GM18907 (cell line): Measurements from ENCODE around the gene AEN.

Source experiments
- ATAC-seq: cut with Tn5 transposase; IDR thresholded peaks from one replicate; pipeline ENCODE4 v1.9.1; 2021; ENCODE audit warnings: mild to moderate bottlenecking, moderate library complexity; ENCODE audit not compliant: unreplicated experiment

AEN gene, protein sequence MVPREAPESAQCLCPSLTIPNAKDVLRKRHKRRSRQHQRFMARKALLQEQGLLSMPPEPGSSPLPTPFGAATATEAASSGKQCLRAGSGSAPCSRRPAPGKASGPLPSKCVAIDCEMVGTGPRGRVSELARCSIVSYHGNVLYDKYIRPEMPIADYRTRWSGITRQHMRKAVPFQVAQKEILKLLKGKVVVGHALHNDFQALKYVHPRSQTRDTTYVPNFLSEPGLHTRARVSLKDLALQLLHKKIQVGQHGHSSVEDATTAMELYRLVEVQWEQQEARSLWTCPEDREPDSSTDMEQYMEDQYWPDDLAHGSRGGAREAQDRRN

DNA sequence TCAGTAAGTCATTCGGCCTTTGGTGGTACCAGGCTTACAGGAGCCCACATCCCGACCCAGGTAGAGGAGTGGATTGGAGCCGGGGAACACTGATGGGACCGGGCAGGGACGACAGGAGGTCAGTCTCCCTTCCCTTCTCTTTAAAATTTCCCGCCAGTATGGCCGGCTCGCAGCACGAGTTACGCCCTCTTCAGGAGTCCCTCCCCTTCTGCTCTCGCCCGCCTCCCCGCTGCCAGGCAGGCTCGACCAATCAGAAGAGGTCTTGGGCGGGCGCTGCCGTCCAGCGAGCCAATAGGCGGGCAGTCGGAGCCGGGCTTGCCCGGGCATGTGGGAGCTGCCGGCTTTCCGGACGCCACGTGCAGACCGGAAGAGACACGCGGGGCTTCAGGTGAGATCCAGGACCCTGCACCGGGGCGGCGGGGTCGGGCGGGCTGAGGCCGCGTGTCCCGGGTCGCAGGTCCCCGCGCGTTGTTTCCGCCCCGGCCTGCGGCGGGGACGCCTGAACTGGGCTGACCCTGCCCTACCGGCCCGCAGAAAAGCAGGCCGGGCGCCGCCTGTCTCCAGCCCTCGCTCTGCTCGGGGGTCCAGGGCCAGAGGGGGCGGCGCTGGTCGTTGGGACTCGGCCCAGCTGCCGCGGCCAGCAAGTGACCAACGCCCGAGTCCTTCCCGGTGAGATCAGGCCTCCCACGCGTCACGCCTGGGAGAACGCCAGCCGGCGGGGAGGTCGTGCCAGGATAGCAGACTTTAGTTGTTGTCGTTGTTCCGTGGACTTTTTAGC lies at the start of gene AEN:
Gene AEN (plus strand): TSS at position 346 of the 778 bp plus-strand sequence. CDS start 4,870 bp downstream, outside the sequence.
- ATAC-seq: peak; percentile 96

DNA sequence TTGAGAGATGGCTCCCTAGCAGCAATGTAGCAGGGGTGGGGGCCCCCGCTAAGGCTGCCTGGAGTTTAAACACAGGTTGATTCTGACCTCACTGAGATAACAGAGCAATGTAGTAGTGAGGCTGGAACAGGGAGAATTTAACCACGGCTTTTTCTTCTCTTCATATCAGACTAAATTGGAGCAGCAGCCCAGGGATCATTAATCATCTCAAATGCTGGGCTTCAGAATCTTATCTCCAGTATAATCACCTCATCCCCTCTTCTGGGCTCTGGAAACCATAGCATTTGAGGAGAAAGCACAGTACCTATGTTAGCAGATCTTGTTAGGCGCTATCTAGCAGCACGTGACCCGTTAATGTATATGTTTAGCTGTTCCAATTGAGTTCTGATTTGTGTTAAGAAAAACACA lies 49.3 kb upstream of the AEN start:
- ATAC-seq: no peak

DNA sequence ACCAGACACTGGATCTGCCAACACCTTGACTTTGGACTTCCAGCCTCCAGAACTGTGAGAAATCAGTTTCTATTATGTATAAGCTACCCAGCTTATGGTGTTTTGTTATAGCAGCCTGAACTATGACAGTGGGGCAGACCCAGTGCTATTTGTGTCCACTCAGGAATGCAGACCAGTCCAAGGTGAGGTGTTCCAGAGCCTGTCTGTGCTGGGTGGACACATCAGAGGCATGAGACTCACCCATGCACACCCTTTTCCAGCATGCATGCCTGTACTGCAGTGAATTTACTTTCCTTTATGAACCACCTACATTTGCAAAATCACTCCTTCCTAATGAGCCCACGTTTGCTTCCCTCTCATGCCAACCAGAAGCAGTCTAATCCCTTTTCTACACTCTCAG lies 47.1 kb upstream of the AEN start:
- no peak for ATAC-seq

DNA sequence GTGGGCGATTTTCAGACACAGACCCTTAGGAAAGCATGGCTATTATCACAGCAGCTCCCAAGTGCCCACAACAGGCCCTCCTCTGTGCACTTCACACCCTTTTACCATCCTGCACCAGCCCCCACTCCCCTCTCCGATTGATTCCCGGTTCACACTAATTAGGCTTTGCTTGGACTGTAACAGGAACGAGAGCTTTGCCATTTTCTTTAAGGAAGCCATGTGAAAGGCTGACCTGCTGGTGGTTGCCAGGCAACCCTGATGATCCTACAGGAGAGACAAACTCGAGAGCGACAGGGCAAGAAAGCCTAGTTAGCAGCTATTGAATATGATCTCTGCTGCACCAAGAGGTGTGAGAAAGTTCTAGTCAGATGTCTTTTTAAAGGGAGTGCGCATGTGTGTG lies 46.5 kb upstream of the AEN start:
- ATAC-seq: no peak

DNA sequence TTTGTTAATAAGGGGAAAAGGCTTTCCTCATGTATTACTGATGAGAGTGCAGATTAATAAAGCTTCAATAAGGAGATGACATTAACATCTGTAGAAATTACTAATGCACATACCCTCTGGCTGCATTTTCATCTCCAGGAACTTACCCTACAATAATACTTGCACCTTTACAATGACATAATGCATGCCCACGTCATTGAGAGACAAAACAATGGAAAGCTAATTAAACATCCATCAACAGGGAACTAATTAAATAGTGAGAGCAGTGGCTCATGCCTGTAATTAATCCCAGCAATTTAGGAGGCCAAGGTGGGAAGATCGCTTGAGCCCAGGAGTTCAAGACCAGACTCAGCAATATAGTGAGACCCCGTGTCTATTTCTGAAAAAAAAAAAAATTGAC lies 41.8 kb upstream of the AEN start:
- ATAC-seq: no peak

DNA sequence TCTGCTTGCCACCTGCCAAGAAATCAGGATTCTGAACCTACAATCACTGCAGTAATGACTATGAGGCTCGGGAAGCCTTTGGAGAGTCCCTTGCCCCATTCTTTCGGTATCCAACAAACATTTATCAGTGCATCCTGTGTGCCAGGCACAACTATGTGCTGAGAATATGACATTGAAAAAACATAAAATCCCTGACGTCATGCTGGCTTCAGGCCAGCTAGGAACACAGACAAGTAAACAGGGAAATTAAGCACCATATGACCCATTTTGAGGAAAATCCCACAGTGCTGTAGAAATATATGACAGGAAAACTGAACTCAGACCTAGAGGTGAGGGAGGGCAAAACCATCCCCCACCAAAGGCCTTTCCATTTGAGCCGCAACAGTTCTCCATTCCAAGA lies 40.6 kb upstream of the AEN start:
- ATAC-seq: no peak

DNA sequence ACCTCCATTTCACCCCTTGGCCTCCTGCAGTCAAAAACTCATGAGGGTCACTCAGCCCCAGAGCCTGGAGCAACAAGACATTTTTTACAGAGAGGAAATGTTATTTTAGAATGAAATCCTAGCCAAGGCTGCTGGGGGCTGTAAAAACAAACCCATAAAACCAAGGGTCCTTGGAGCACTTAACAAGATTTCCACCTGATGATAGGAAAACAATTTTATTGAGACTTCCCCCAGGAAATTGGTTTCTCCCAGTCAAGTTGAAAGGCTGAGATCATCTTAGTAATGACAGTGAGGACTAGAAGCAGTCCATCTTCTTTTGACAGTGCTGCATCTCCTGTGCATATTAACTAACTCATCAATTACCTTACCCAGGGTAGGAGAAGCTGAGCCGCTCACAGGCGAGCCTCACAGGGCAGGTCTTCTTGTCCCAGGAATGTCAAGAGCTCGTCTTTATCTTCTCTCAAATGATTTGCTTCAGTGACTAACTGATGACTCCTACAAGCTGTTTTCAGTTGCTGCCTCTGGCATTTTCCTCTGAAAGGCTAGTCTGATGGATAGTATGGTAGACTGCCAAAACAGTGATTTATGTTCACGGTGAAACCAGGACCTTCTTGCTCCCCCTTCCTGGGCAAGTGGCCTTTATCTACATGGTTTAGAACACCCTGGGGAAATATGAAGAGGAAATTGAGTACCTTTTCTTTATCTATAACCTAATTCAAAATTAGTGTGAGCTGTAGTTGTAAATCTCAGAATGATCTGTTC lies 34.6 kb upstream of the AEN start:
- ATAC-seq: no peak

DNA sequence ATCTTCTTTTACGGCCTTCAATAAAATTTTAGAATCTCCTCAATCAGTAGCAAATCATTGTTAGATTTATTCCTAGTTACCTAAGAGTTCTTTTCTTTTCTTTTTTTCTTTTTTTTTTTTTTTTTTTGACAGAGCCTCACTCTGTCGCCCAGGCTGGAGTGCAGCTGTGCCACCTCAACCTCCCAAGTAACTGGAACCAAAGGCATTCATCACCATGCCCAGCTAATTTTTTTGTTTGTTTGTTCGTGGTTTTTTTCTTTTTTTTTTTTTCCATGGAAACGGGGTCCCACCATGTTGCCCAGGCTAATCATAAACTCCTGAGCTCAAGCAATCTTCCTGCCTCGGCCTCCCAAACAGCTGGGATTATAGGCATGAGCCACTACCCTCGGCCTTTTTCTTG lies 30.4 kb upstream of the AEN start:
- ATAC-seq: no peak

DNA sequence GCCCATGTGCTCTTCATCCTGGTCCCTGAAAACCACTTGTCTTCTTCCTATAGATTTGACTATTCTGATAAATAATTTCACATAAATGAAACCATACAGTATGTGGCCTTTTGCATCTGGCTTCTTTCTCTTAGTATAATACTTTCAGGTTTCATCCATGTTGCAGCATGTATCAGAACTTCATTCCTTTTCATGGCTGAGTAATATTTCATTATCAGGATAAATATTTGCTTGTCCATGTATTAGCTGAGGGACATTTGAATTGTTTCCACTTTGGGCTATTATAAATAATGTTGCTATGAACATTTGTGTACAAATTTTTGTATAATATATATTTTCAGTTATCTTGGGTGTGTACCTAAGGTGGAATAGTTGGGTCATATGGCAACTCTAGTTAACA lies 29.8 kb upstream of the AEN start:
- no peak for ATAC-seq

DNA sequence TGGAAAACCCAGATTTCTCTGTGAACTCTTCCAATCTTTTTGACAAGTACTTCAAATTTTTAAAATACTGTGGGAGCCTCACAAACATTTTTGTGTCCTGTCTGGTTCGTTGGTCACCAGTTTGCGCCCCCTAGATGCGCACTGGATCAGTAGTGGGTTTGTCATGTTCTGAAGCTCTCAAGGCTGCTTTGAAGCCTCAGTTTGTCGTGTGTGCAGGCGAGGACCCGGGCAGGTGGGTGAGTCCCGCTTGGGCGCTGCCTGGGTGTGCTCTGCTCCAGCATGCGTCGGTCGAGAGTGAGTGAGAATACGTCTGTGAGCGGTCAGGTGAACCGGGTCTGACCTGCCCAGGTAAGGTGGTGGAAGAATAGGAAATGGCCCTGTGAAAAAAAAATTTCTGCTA lies 17.3 kb upstream of the AEN start:
- no peak for ATAC-seq

DNA sequence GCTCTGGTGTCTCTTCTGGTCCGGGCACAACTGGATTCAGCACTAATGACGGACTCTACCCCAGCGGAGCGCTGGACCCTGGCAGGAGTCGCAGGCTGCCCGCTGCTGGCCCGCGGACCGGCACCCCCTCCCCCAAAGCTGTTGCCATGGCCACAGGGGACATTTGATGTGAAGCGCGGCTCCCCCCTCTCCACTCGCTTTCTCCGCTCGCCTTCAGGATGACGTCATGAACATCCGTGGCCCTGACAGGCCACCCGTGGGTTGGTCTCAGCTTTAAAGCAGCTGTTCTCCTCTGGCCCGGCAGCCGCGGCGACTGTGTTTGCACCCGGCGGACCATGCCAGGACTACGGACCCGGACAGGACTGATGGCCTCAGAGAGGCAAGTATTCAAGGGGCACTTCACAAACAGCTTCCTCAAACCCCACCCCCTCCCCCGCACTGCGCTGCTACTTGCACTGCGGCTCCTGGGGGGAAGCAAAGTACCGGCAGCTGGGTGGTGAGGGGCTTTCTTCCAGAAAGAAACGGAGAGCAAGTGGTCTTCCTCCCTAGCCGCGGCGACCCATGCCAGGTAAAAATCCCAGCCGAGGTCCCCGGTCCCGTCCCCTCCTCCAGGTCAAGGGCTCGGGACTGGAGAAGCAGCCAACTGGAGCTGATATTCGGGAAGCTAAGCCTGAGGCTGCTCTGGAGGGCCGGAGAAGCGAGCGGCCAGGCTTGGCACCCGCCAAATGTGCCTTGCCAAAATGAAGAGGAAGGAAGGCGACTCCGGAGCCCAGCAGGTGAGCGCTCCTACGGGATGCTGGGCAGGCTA lies 16.6 kb upstream of the AEN start:
- ATAC-seq: no peak

DNA sequence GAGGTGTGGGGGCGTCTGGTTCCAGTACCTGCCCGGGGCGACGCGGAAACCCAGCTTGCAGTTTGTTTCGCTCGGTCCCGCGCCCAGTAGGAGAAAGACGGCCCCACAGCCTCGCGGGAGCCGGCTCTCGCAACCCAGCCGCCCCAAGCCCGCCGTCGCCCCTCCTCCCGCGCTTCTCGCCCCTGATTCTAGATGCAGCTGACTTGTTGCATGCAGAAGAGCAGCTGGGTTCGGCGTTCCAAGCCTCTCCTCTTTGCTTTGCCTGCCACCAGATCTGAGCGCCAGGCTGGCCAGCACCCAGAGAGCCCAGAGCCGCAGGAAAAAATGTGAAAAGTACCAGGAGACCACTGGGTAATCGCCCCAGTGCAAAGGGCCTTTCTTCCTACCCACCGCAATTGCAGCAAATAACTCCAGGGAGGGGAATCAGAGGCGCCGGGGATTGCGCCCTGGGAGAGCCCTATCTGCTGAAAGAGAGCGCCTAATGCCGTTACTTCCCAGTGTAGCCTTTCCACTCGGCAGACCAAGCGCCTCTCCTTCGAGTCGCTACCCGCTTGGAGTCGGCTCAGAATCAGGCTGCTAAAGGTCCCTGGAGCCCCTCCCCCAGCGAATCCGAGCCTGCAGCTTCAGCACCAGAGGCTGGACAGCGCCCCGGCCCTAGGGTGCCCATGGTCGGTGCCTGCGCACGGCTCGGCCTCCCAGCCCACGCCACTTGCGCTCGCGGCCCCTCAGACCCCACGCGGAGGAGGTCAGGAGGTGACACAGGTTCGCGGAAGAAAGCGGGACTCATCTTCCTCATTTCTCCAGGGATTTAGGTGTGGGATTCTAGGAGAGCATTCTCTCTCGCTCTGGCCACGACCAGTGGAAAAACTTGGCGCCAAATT lies 15.7 kb upstream of the AEN start:
- ATAC-seq: no peak

DNA sequence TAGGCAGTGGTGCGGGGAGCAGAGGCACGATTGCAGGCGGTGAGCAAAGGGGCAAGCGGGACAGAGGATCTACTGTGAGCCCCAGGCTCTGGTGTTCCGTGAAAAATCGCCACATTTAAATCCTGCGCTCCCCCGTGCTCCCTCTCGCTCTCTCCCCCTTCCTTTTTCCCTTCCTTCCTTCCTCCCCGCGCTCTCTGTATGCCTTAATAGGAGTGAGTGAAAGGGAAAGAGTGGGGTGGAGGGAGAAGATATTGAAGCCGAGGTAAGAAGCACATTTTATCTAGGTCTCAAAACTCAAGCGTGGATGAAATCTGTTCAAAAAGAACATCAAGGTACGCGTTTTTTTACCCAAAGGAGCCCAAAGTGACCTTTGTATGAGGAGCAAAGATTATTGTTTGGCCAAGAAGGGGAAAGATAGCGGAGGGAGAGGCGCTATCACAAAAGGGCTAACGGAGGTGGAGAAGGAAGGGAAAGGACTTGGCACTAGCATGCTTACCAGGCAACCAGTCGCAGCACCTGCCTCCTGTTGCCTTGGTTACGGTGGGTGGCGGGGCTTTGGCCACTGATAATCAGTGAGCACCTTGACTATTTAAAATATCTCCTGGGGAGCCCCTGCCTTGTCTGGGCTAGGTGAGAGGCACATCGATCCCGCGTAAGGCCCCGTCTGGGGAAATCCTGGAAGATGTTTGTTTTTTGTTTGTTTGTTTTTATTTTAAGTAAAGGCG lies 14.9 kb upstream of the AEN start:
- ATAC-seq: no peak

DNA sequence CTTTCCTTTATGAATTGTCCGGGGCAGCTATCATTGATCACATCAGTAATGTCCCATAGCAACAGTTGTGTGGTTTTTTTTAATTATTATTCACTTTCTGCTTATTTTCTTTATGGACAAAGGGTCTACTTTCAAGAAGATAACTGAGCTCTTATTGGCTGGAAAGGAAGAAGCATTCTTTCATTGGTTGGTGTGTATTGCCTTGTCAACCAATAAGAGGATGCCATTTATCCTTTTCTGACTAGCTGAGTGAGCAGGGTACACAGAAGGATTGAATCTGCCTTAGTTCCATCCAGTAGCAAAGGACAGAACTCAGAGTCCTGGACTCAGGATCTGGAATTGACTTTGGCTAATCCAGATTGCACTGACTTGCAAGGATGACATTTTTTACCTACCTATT lies 13.2 kb upstream of the AEN start:
- ATAC-seq: no peak

DNA sequence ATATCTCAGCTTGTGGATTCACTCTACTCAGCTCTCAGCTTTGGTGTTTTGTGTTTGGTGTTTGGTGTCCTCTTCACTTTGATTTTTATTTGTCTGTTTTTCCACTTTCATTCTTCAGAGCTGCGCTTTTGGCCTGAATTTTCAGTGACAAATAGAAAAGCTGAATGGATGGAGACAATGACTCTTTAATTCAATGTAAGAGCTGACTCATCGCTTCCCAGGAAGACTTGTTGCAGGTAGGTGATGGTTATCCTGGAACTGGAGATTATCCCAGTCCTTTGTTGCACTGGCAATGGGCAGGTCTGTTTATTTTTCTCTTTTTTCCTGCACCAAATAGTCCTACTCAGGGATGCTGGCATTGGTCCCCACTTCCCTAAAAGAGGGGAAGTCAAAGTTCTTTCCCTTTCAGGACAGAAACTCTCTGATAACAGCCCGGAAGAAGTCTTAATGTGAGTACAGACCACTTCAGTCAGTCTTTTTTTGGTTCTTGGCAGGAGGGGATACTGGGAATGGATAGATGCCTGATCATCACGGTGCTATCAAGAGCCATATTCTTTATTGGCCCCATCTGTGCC lies 12.4 kb upstream of the AEN start:
- no peak for ATAC-seq

DNA sequence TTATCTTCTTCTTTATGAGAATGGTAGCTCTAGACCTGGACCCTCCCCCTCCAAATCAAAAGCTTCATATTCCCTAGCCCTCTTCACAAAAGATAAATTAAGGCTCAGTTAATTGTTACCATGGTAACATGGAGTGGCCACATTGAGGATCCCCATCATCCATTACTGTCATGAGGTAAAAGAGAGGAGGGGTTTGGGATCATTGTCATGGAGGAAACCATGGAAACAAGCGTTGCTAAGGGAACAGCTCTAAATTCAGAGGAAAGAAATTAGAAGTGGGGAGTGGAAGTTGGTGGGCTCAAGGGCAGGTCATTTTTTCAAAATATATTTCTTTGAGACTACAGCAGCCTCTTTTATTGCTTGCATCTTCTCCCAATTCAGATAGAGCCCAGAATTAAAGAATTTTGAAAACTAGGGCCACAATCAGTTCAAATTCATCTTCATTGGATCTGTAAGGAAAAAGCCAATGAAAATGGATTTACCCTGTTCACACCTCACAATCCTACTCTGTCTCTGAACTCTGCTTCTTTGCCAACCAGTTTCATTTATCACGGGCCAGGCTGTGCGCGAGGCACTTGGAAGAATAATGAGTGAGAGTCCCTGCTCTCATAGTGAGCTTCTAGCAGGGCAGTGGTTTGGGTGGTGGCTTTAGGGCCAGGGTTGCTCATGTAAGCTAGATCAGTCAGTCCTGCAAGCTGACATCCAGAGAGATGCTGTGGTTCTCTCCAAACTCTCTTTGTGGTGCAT lies 11.6 kb upstream of the AEN start:
- no peak for ATAC-seq

DNA sequence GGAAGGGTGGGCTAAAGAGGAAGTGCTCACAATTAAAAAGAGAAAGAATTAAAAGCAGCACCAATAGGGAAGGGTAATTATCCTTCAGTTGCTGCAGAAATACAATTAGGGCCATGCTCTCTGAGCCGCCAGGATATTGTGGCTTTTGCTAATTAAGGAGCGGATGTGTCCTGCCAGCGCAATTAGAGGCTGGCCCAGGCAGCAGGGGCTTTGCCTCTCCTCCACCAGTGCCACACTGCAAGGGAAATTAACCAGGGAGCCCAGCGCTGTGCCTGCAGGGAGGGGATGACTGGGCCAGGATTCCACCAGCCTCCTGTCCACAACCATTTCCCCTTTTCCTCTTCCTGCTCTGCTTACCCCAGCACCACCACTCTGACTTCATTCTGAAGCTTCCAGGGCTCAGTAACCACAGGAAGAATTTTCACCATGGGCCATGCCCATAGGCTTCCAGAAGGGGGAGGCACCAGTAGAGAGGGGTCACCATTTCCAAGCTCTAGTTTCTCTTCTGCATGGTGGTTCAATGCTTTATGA lies 10.4 kb upstream of the AEN start:
- no peak for ATAC-seq

DNA sequence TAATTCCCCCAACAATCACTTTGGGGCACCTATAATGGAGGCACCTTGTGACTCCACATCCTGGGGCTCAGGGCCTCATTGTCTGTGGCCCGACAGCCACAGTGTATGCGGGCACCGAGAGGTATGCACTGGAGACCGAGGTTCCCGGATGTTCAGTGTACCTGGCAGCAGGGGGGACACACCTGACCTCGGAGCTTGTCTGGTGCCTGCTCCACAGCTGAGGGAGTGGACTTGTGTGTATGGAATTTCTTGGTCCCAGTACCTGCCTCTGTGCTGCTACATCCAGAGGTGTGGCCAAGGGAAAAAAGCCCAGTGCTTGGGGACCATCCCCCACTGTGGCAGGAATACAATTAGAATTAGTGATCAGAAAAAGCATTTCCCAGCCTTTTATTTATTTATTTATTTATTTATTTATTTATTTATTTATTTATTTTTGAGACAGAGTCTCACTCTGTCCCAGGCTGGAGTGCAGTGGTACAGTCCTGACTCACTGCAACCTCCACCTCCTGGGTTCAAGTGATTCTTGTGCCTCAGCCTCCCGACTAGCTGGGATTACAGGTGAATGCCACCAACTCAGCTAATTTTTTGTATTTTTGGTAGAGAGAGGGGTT lies 8.8 kb upstream of the AEN start:
- ATAC-seq: no peak
